Stimulated activated naive B cell treated with anti-CD40 and anti-IgM and Interleukin-4, amounts not matched to agents 10 μg/mL and 1 μg/mL and 100 μg/mL, for 72 hours (primary cell): ENCODE results near the gene RASSF1.

ENCODE experiments used
- ATAC-seq, 2 donors: fragments of 150-1000 bp; cut with Tn5 transposase; replicated peaks; 2 replicates each; pipeline ENCODE4 v1.10.0; 2021; ENCODE audit warnings: moderate library complexity in 1 of 2
- DNase-seq: peaks from one replicate; pipeline ENCODE4 v3.0.0; 2021
- H3K27ac Mint-ChIP-seq: one replicate; pipeline ENCODE4 v1.8.0; 2022; ENCODE audit warnings: mild to moderate bottlenecking, mixed read lengths
- H3K27me3 Mint-ChIP-seq, 2 donors: one replicate each; pipeline ENCODE4 v1.8.0; 2022; ENCODE audit warnings: mixed read lengths in 2 of 2
- H3K36me3 Mint-ChIP-seq, 2 donors: one replicate each; pipeline ENCODE4 v1.8.0; 2022; ENCODE audit warnings: mixed read lengths in 2 of 2, mild to moderate bottlenecking in 1 of 2
- H3K4me1 Mint-ChIP-seq, 2 donors: one replicate each; pipeline ENCODE4 v1.8.0; 2022; ENCODE audit warnings: mixed read lengths in 2 of 2, mild to moderate bottlenecking in 1 of 2
- H3K4me3 Mint-ChIP-seq, 2 donors: one replicate each; pipeline ENCODE4 v1.8.0; 2022; ENCODE audit warnings: mild to moderate bottlenecking in 2 of 2, mixed read lengths in 2 of 2, moderate library complexity in 1 of 2
- H3K9me3 Mint-ChIP-seq, 2 donors: one replicate each; pipeline ENCODE4 v1.8.0; 2022; ENCODE audit warnings: mixed read lengths in 2 of 2, mild to moderate bottlenecking in 1 of 2

RASSF1 gene

DNA sequence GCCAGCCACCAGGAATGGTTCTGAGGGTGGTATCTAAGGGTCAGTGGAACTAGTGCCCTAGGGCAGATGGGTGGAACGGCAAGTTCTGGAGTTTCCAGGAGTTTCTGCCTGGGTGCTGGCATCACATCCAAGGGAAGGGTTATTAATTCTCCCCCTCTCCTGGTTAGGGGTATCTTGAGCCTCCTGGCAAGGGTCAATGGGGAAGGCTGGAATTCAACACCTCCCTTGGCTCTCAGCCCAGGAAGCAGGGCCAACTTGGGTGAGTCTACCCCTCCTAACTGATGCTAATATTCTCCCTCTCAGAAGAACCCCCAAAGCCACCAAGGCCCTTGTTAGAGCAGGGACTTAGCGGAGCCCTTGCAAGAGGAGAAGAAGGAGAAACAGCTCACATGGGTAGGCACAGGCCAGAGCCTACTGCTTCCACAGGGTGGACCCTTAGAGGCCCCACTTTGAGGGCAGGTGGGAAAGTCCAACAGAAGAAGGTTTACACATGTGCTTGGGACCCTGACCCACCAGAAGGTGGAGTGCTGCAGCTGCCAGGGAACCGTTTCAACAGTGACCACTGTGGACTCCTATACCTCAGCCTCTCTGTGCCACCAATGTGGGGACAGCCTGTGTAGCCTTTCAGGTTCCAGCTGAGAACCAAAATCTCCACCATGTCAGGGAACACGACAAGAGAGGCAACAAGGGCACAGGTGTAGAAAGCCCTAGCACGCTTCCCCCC lies 15.4 kb upstream of the RASSF1 start:
- DNase-seq (no peak), ATAC-seq (no peak)
- peak overlapping the region; percentile 51 for H3K27ac Mint-ChIP-seq
- no peaks in the 10 kb centered on the region for H3K27me3 Mint-ChIP-seq
- H3K9me3 Mint-ChIP-seq = no peaks in the 10 kb centered on the region
- peaks cover 48 to 80% of the 10 kb centered on the region in 2 donors for H3K4me1 Mint-ChIP-seq
- H3K36me3 Mint-ChIP-seq = peaks cover 23 to 40% of the 10 kb centered on the region in 2 donors
- H3K4me3 Mint-ChIP-seq = no peak overlapping the region

DNA sequence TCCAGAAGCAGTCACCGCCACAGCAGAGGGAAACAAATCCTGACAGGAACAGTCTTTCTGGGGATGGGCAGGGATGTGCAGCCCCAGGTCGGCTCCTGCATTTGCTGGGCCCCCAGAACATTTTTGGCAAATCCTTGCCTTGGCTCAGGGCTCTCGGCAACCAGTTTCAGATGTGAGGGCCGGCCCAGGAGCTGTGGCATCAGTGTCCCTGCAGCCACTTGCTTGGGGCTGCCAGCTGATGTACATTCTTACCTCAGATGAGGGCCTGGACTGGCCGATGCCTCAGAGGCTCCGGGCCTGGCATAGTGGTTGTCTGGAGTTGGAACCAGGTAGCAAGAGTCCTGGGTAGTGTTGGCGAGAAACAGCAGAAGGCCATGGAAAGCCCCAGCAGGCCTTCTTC lies 14.2 kb upstream of the RASSF1 start:
- no peak overlapping the region for H3K4me3 Mint-ChIP-seq
- H3K9me3 Mint-ChIP-seq = no peaks in the 10 kb centered on the region
- no peak for DNase-seq
- no peak for ATAC-seq
- peaks cover 23 to 48% of the 10 kb centered on the region in 2 donors for H3K36me3 Mint-ChIP-seq
- no peaks in the 10 kb centered on the region for H3K27me3 Mint-ChIP-seq
- no peak overlapping the region for H3K27ac Mint-ChIP-seq
- peaks cover 55 to 83% of the 10 kb centered on the region in 2 donors for H3K4me1 Mint-ChIP-seq

DNA sequence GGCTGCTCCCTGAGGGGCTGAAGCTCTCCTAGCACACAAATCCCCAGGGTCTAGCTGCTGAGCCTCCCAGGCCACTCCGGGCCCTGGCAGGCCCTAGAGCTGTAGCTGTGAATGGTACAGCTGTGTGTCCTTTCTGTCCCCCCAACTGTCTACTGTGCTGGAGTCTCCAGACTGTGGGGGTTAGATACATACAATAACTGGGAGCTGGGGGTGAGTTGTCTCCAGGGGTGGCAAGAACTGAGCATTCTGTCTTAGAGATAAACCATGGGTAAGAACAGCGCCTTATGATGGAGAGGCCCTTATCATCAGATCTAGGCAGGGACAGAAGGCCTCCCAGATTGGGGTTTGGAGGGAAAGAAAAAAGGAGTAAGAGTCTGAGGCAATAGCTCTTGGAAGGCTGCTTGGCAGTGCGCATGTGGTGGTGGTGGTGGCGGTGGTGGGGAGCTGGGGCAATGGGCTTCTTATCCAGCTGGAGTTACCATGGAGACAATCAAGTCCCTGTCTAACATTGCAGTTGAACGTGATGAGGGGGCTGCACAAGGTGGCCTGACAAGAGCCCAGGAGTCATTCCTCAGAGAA lies 13.6 kb upstream of the RASSF1 start:
- Mint-ChIP-seq H3K4me3 (no peak overlapping the region), H3K9me3 (no peaks in the 10 kb centered on the region), H3K4me1 (peaks cover 52 to 84% of the 10 kb centered on the region in 2 donors), H3K27ac (peak overlapping the region; percentile 42), H3K36me3 (peaks cover 23 to 46% of the 10 kb centered on the region in 2 donors), H3K27me3 (no peaks in the 10 kb centered on the region)
- ATAC-seq (no peak), DNase-seq (no peak)

DNA sequence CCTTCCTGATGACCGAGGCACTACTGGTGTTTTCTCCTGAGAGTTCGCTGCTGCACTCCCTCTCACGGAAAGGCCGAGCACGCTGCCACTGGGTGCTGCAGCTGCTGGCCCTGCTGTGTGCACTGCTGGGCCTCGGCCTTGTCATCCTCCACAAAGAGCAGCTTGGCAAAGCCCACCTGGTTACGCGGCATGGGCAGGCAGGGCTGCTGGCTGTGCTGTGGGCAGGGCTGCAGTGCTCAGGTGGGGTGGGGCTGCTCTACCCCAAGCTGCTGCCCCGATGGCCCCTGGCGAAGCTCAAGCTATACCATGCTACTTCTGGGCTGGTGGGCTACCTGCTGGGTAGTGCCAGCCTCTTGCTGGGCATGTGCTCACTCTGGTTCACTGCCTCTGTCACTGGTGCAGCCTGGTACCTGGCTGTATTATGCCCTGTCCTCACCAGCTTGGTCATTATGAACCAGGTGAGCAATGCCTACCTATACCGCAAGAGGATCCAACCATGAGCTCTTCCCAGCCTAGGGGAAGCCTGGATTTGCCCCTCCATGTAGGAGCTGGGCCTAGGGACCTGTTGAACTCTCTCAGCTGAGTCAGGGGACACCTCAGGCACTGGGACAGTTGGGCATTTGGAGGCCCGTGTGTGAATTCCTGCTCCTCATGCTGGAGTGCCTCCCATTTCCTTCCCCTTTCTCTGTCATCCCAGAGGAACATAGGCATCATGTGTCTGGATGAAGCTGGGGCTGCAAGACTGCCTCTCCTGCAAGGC lies 12.8 kb upstream of the RASSF1 start:
- Mint-ChIP-seq H3K27ac (peak overlapping the region; percentile 67), H3K9me3 (no peaks in the 10 kb centered on the region), H3K4me3 (peak overlapping the region in 1 of 2 donors; percentile 37), H3K27me3 (no peaks in the 10 kb centered on the region), H3K4me1 (peaks cover 55 to 87% of the 10 kb centered on the region in 2 donors), H3K36me3 (peaks cover 21 to 45% of the 10 kb centered on the region in 2 donors)
- DNase-seq = no peak
- no peak for ATAC-seq

DNA sequence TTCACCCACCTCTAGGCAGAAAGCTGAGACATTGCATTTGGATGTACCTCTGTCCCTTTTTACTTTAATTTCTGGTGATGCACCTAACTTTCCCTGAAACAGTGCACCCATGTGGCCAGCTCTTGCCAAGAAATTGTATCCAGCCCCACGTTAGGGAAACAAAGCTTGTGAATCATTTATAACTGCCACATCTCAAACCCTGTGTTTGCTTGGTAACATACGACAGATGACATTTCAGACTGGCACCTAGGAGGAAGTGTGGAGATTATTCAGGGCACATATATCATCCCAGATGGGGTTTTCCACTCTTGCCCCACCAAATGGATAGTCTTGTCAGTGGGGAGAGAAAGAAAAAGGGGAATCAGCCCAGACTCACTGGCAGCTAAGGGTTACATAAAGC lies 12.1 kb upstream of the RASSF1 start:
- ATAC-seq = no peak
- no peak for DNase-seq
- Mint-ChIP-seq H3K4me1 (peaks cover 55 to 87% of the 10 kb centered on the region in 2 donors), H3K36me3 (peaks cover 22 to 47% of the 10 kb centered on the region in 2 donors), H3K27ac (peak overlapping the region; percentile 67), H3K9me3 (no peaks in the 10 kb centered on the region), H3K4me3 (no peak overlapping the region), H3K27me3 (no peaks in the 10 kb centered on the region)

DNA sequence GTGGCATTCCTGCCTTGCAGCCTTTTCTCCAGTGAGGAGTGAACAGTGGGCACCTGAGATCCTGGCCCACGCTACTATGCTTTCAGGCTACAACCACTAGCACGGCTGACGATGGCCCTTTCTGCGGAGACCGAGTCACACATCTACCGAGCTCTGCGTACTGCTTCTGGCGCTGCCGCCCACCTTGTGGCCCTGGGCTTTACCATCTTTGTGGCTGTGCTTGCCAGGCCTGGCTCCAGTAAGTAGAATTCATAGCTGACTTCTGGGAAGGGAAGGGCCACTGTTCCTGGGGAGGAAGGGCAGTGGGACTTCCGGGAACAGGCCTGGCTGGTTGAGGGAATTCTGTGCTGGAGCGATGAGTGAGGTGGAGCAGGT lies 10.7 kb upstream of the RASSF1 start:
- no peak for DNase-seq
- Mint-ChIP-seq H3K9me3 (no peaks in the 10 kb centered on the region), H3K4me1 (peaks cover 47 to 84% of the 10 kb centered on the region in 2 donors), H3K4me3 (peak overlapping the region; percentile 85 to 92), H3K27me3 (no peaks in the 10 kb centered on the region), H3K36me3 (peaks cover 24 to 48% of the 10 kb centered on the region in 2 donors), H3K27ac (peak overlapping the region; percentile 99)
- no peak for ATAC-seq

DNA sequence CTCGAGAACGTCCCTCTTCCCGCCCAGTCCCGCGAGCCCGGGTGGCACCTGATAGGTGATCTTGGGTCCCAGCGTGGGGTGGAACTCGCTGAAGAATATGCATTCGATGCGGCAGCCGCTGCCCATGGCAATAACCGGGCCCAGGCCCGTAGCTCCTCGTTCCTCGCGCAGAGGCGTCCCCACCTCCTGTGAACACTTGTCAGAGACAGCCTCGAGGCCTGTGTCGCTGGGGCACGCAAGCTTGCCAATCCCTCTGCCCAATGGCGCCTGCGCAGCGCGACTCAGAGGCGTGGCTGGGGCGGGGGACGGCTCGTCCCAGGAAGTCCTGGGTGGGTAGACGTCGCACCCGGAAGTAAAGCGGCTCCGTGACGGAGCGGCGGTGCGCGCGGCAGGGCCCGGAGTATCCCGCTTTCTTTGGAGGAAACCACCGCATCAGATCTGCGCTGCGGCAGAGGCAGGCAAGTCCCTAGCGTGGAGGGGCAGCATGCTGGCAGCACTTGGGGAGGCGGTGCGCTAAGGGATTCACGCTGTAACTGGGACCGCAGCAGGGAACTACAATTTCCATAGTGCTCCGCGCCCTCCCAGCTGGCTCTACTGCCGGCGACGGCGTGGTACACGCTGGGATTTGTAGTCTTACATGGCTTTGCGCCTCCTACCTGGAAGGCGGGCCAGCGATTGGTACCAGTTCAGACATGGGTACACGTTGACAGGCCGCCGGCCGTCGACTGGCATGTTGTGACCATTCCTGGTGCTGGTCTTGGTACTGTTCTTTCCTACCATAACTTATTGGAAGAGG lies 10.1 kb upstream of the RASSF1 start, which contains the start of the genes CYB561D2 and NPRL2:
Gene CYB561D2 (plus strand): TSS at position 336 of the 796 bp plus-strand sequence. CDS start 572 bp downstream, outside the sequence.
Gene NPRL2 (minus strand): TSS at position 249 of the 796 bp plus-strand sequence. CDS start 123 bp downstream, at position 126.
- Mint-ChIP-seq H3K27me3 (no peaks in the 10 kb centered on the region), H3K4me3 (peak within 1 kb of the TSS; percentile 85 to 92), H3K9me3 (no peaks in the 10 kb centered on the region), H3K4me1 (peaks cover 48 to 84% of the 10 kb centered on the region in 2 donors), H3K36me3 (peaks cover 24 to 46% of the 10 kb centered on the region in 2 donors), H3K27ac (peak within 1 kb of the TSS; percentile 99)
- ATAC-seq = peak; percentile 90 to 93
- peak; percentile 98 for DNase-seq

DNA sequence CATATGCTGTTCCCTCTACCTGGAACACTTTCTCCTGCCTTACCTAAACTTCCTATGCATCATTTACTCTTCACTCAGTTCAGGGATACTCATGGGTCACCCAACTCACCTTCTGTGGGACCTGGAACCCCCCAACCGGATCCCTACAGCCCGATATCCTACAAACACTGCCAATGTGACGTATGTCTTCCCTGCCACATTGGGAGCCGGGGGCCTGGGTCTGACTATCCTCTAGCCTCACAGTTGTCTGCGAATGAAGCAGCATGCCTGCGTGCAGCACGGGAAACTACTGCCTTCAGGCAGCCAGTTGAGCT lies 9.5 kb upstream of the RASSF1 start:
- Mint-ChIP-seq H3K27ac (peak overlapping the region; percentile 99), H3K4me3 (peak overlapping the region; percentile 85 to 92), H3K4me1 (peaks cover 44 to 84% of the 10 kb centered on the region in 2 donors), H3K27me3 (no peaks in the 10 kb centered on the region), H3K9me3 (no peaks in the 10 kb centered on the region), H3K36me3 (peaks cover 24 to 40% of the 10 kb centered on the region in 2 donors)
- ATAC-seq (no peak), DNase-seq (no peak)

DNA sequence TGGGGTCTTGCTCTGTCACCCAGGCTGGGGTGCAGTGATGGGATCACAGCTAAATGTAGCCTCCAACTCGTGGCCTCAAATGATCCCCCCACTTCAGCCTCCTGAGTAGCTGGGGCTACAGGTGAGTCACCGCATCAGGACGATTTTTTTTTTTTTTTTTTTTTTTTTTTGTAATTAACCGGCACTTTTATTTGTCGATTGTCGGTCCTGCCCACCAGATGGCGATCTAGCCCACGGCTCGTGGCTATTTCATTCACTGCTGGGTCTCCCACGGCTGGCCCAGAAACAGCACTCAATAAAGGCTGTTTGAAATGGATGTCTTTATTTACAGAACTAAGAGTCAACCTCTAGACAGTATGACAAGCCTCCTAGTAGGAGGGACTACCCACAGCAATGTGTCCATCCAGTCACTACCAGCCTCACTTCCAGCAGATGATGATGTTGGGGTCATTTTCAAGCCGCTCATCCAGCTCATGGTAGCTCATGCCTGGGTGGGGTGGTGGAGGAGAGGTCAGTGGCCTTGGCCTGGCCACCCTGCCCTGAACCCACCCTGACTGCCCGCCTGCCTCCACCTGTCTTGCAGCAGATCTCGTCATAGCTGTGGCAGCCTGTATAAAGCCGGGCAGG lies 6.7 kb upstream of the RASSF1 start:
- Mint-ChIP-seq H3K4me1 (peaks cover 43 to 83% of the 10 kb centered on the region in 2 donors), H3K27me3 (no peaks in the 10 kb centered on the region), H3K36me3 (peaks cover 12 to 28% of the 10 kb centered on the region in 2 donors), H3K9me3 (no peaks in the 10 kb centered on the region), H3K4me3 (no peak overlapping the region), H3K27ac (no peak overlapping the region)
- peak; percentile 47 for DNase-seq
- peak; percentile 17 to 19 for ATAC-seq

DNA sequence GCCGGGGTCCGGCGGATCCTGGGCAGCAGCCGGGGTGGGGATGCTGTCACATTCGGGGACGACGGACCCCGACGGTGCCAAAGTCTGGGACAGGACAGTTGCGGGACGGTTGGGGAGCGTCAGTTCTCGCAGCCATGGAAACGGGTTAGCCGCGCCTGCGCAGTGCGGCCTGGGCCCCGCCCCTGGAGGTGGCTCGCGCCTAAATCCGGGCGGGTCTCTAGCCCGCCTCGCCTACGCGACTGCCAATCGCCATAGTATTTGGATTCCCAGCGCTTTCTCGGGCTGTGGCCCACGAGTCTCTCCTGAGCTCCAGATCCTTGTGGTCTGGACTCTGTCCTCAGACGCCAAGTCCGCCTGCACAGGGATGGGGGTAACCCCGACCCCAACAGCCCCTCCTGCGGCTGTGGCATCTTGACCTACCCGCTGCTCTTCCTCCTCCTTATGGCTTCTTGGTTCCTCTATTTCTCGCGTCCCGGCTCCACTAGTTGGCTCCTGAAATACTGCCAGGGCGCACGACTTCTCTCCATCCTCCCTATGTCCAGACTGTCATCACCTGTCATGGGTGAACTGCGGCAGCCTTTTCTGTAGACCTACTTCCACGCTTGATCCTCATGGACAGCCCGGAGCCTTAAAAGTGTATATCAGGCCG lies 5.1 kb upstream of the RASSF1 start, which contains the start of gene ZMYND10:
Gene ZMYND10 (minus strand): TSS at position 147 of the 649 bp plus-strand sequence. CDS start 153 bp downstream, outside the sequence.
- peaks cover 10 to 25% of the 10 kb centered on the region in 2 donors for H3K36me3 Mint-ChIP-seq
- peaks cover 39 to 86% of the 10 kb centered on the region in 2 donors for H3K4me1 Mint-ChIP-seq
- ATAC-seq = peak; percentile 25 to 34
- H3K4me3 Mint-ChIP-seq = peak within 1 kb of the TSS; percentile 79 to 84
- H3K27me3 Mint-ChIP-seq = no peaks in the 10 kb centered on the region
- peak within 1 kb of the TSS; percentile 20 for H3K27ac Mint-ChIP-seq
- DNase-seq = peak; percentile 63
- H3K9me3 Mint-ChIP-seq = no peaks in the 10 kb centered on the region

DNA sequence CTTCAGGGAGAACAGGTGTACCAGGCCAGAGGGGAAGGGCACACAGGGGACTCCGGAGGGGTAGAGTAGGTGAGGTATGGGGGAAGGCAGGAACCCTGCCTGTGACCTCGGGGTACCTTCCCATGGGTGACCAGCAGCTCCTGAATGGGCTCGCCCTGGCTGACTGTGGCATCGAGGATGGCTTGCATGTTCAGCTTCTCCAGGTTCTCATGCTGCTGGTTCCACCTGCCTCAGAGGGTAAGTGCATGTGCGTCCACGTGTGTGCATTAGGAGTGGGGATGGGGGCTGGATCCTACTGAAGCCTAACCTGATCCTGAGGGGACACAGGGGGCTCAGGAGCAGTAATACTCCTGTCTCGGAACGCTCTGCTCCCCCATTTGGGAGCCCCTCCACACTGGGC lies 4.4 kb upstream of the RASSF1 start:
- ATAC-seq = no peak
- no peak overlapping the region for H3K27ac Mint-ChIP-seq
- H3K9me3 Mint-ChIP-seq = no peaks in the 10 kb centered on the region
- peaks cover 10 to 19% of the 10 kb centered on the region in 2 donors for H3K36me3 Mint-ChIP-seq
- H3K27me3 Mint-ChIP-seq = no peaks in the 10 kb centered on the region
- H3K4me1 Mint-ChIP-seq = peaks cover 33 to 81% of the 10 kb centered on the region in 2 donors
- no peak for DNase-seq
- H3K4me3 Mint-ChIP-seq = peak overlapping the region; percentile 21 to 79

DNA sequence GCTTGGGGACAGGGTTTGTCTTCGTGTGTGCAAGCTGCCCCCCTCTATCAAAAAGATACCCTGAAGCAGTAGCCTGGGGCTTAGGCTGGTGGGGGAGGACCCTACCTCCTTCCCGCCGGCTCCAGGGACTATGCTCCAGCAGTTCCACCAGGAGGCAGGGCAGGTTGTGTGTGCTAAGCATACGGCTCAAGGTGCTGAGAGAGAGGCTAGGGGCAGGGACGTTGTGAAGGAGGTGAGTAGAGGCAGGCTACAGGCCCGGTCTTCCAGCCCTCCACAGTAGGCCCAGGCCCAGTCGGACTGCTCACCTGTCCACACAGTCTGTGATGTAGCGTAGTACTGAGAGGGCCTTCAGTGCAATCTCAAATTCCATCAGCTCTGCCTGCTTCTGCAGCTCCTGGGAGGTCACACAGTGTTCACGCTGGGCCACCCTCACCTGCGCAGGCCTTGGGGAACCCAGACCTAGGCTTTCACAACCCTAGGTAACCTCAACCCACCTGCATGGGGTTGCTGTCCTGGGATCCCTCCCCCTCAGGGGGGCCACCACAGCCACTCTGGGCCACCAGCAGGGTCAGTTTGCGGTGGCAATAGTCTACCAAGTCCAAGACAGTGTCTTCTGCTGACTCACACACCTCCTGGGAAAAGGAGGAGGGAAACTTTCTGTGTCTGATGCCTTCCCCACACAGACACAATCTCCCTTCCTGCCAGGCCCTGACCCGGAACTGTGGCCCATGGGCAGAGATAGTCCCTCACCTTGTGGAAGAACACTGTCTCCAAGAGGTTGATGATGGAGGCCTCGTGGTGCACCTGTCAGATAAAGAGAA lies 2.4 kb upstream of the RASSF1 start:
- Mint-ChIP-seq H3K9me3 (no peaks in the 10 kb centered on the region), H3K36me3 (peaks cover 9 to 25% of the 10 kb centered on the region in 2 donors), H3K4me3 (no peak overlapping the region), H3K27me3 (no peaks in the 10 kb centered on the region), H3K27ac (no peak overlapping the region), H3K4me1 (peaks cover 31 to 81% of the 10 kb centered on the region in 2 donors)
- no peak for DNase-seq
- no peak for ATAC-seq
